Hepatocyte (in vitro differentiated cells): ENCODE data around the gene MYOD1. TPM values are rescaled to one million over a fixed set of nuclear protein-coding genes. Genes with fewer than 3 reads are reported as not detected.

Source experiments
- DNase-seq: peaks from one replicate; pipeline ENCODE4 v3.0.0-alpha.2; 2016; ENCODE audit warnings: low spot score
- H2AFZ ChIP-seq: fragments of 200-600 bp; sonication (generic); 2 replicates; pipeline ENCODE4 v1.6.0; 2016; ENCODE audit warnings: antibody characterized with exemption, mild to moderate bottlenecking
- H3K27ac ChIP-seq: fragments of 200-600 bp; sonication (generic); 2 replicates; pipeline ENCODE4 v1.5.1; 2016; ENCODE audit warnings: mild to moderate bottlenecking
- H3K27me3 ChIP-seq: fragments of 200-600 bp; sonication (generic); 2 replicates; pipeline ENCODE4 v1.6.1; 2016
- H3K36me3 ChIP-seq: fragments of 200-600 bp; sonication (generic); replicated peaks from 2 replicates; pipeline ENCODE4 v1.5.1; 2016; ENCODE audit warnings: low read depth; ENCODE audit not compliant: insufficient read depth
- H3K4me1 ChIP-seq: fragments of 200-600 bp; sonication (generic); 2 replicates; pipeline ENCODE4 v1.5.1; 2016; ENCODE audit warnings: mild to moderate bottlenecking, moderate library complexity; ENCODE audit not compliant: insufficient read depth
- H3K4me2 ChIP-seq: fragments of 200-600 bp; sonication (generic); 2 replicates; pipeline ENCODE4 v1.6.0; 2016
- H3K4me3 ChIP-seq: fragments of 200-600 bp; sonication (generic); 2 replicates; pipeline ENCODE4 v1.5.1; 2016; ENCODE audit warnings: mild to moderate bottlenecking
- H3K79me2 ChIP-seq: fragments of 200-600 bp; sonication (generic); 2 replicates; pipeline ENCODE4 v1.6.0; 2017; ENCODE audit warnings: mild to moderate bottlenecking
- H3K9me2 ChIP-seq: fragments of 200-600 bp; sonication (generic); replicated peaks from 2 replicates; pipeline ENCODE4 v1.6.0; 2017; ENCODE audit warnings: mild to moderate bottlenecking; ENCODE audit not compliant: insufficient read depth
- H3K9me3 ChIP-seq: fragments of 200-600 bp; sonication (generic); 2 replicates; pipeline ENCODE4 v1.5.1; 2016; ENCODE audit warnings: low read depth, mild to moderate bottlenecking
- H4K20me1 ChIP-seq: fragments of 200-600 bp; sonication (generic); 2 replicates; pipeline ENCODE4 v1.6.0; 2016; ENCODE audit warnings: mild to moderate bottlenecking; ENCODE audit not compliant: insufficient read depth, poor library complexity, severe bottlenecking
- EZH2 ChIP-seq: fragments of 200-600 bp; sonication (generic); IDR thresholded peaks from 2 replicates; pipeline ENCODE4 v1.6.1; 2016; ENCODE audit warnings: antibody characterized with exemption, mild to moderate bottlenecking, borderline replicate concordance
- EZH2phosphoT487 ChIP-seq: fragments of 200-600 bp; sonication (generic); IDR thresholded peaks from one replicate; pipeline ENCODE4 v1.6.1; 2018; ENCODE audit warnings: antibody characterized with exemption, mild to moderate bottlenecking, low read depth, moderate library complexity; ENCODE audit not compliant: unreplicated experiment, severe bottlenecking
- WGBS: methylation state at CpG from one replicate; pipeline ENCODE4 v1.1.6; 2016; ENCODE audit warnings: low lambda C conversion rate; ENCODE audit errors: missing lambda C conversion rate; 5-methylcytosine and 5-hydroxymethylcytosine counted together
- polyA plus RNA-seq: library from polyadenylated mRNA; unstranded; fragments of >200 nt; fragmentation: Nextera tagmentation; extraction: Ambion mirVana; gene quantifications from 2 replicates; pipeline ENCODE4 v1.2.1, GENCODE V29; 2016
- total RNA-seq: library from RNA; depleted of rRNA; stranded (reverse); fragments of >200 nt; gene quantifications from 2 replicates; pipeline ENCODE4 v1.2.3, GENCODE V29; 2014
- TF ChIP-seq, protein P1 (sequence below): fragments of 200-600 bp; sonication (generic); IDR thresholded peaks from 2 replicates; pipeline ENCODE4 v1.5.1; 2016; ENCODE audit warnings: antibody characterized with exemption, mild to moderate bottlenecking; ENCODE audit not compliant: poor library complexity

The MYOD1 gene
- total and polyA plus RNA-seq, 2 experiments from 2014 or later = not detected

DNA sequence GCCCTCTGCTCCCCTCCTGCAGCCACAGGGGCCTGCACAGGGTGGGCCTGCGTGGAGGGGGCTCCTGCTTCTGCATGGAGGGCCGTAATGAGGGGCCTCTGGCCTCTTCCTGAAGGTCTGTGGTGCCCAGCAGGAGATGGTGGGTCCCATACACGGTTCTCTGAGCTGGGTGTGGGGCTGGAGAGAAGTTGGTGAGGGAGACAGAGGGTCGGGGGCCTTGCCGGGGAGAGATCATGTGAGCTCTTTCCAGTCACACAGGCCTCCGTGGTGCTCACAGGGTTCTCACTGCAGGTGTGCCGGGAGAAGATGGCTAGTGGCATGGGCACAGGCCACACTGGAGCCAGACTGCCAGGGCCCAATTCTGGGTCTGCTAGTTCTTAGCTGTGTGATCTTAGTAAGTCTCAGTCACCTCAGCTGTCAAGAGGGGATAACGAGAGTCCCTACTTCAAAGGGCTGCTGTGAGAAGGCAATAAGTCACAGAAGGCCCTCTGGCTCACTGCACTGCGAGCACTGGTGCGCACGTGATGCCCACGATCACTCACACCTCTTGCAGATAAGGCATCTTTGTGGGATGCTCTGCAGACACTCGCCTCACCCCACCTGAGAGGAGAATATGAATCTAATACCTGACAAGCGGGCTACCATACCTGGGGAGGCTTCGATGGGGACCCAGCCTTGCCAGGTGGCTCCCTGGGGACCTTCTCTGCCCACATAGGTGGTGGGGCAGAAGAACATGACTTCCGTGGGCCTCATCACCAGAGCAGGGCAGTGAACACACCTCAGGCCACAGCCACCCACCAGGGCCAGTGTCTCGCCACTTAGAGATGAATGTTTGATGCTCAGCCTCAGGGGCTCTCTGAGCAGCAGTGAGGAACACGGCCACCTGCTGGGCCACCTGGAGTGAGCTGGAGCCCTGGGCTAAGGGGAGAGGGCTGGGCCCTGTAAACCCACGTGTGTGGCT is 29.7 kb downstream of the MYOD1 start:
- H3K4me2 ChIP-seq = no peak overlapping the region
- no peak for DNase-seq
- H3K27ac ChIP-seq = no peak overlapping the region
- no peaks in the 10 kb centered on the region for H4K20me1 ChIP-seq
- TF ChIP-seq EZH2 (no peak), EZH2phosphoT487 (no peak)
- TF ChIP-seq, protein P1, sequence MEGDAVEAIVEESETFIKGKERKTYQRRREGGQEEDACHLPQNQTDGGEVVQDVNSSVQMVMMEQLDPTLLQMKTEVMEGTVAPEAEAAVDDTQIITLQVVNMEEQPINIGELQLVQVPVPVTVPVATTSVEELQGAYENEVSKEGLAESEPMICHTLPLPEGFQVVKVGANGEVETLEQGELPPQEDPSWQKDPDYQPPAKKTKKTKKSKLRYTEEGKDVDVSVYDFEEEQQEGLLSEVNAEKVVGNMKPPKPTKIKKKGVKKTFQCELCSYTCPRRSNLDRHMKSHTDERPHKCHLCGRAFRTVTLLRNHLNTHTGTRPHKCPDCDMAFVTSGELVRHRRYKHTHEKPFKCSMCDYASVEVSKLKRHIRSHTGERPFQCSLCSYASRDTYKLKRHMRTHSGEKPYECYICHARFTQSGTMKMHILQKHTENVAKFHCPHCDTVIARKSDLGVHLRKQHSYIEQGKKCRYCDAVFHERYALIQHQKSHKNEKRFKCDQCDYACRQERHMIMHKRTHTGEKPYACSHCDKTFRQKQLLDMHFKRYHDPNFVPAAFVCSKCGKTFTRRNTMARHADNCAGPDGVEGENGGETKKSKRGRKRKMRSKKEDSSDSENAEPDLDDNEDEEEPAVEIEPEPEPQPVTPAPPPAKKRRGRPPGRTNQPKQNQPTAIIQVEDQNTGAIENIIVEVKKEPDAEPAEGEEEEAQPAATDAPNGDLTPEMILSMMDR = no peak
- no peaks in the 10 kb centered on the region for H3K27me3 ChIP-seq
- no peak overlapping the region for H2AFZ ChIP-seq
- no peaks in the 10 kb centered on the region for H3K79me2 ChIP-seq
- H3K36me3 ChIP-seq = no peaks in the 10 kb centered on the region
- no peaks in the 10 kb centered on the region for H3K4me1 ChIP-seq
- 84% methylated on average over 19 of the region's 19 CpGs for WGBS
- no peaks in the 10 kb centered on the region for H3K9me2 ChIP-seq
- H3K4me3 ChIP-seq = no peak overlapping the region
- H3K9me3 ChIP-seq = no peaks in the 10 kb centered on the region

DNA sequence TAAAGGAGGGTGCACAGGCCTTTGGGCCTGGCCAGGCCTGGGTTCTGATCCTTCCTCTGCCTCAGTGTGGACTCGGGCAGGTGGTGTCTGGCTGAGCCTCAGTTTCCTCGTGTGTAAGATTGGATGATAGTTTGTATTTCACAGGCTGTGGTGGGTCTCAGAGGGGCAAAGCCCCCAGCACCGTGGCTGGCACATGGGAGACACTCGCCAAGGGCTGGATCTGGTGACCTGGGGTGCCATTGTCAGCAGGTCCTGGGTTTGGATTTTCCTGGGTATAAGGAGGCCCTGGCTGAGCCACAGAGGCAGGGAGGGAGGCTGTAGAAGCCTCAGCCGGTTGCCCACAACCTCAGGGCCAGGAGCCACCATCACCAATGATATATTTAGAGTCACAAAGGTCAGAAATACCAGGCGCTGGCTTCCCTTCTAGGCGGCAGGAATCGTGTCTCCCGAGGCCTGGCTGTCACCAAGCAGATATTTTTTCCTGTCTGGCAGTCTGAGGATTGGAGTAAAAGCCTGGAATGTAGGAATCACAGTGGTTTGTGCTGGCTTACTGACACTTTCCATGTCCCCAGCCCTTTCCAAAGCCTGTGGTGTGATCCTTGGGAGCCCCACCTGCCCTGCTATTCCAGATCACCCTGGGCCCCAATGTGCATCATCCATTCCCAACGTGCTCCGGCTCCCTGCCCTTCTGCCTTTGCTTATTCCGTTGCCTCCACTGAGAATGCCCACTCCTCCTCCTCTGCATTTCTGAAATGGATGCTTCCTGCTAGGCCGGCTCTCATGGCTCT is 30.8 kb downstream of the MYOD1 start:
- Histone ChIP-seq H3K9me3 (no peaks in the 10 kb centered on the region), H3K27ac (no peak overlapping the region), H3K4me1 (no peaks in the 10 kb centered on the region), H3K4me2 (no peak overlapping the region), H3K4me3 (no peak overlapping the region), H2AFZ (no peak overlapping the region), H3K36me3 (no peaks in the 10 kb centered on the region), H3K79me2 (no peaks in the 10 kb centered on the region), H3K27me3 (no peaks in the 10 kb centered on the region), H3K9me2 (no peaks in the 10 kb centered on the region), H4K20me1 (no peaks in the 10 kb centered on the region)
- WGBS = 79% methylated on average over 13 of the region's 13 CpGs
- no peak for TF ChIP-seq EZH2phosphoT487
- TF ChIP-seq, protein P1 = no peak
- TF ChIP-seq EZH2 = no peak
- no peak for DNase-seq

DNA sequence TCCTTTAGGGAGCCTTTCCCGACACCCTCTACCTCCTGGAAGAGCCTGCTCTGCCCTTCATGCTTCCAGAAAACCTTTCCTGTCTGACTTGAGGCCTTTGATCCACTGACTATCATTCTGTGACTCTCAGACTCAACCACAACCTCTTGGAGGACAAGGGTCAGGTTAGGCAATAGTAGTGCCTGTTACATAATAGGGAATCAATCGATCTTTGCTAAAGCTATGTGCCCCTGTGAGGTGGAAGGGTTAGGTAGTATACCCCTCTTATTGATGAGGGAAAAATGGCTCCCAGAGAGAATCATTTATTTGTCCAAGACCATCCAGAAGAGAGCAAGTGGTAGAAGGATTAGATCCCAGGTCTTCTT is 31.4 kb downstream of the MYOD1 start:
- H3K79me2 ChIP-seq = no peaks in the 10 kb centered on the region
- 60% methylated on average over 2 of the region's 2 CpGs for WGBS
- no peak overlapping the region for H3K4me3 ChIP-seq
- H3K36me3 ChIP-seq = no peaks in the 10 kb centered on the region
- no peak for TF ChIP-seq EZH2
- TF ChIP-seq EZH2phosphoT487 = no peak
- TF ChIP-seq, protein P1 = no peak
- no peak overlapping the region for H2AFZ ChIP-seq
- no peaks in the 10 kb centered on the region for H3K9me3 ChIP-seq
- no peak for DNase-seq
- H3K27ac ChIP-seq = no peak overlapping the region
- no peaks in the 10 kb centered on the region for H3K27me3 ChIP-seq
- H4K20me1 ChIP-seq = no peaks in the 10 kb centered on the region
- no peaks in the 10 kb centered on the region for H3K9me2 ChIP-seq
- H3K4me2 ChIP-seq = no peak overlapping the region
- no peaks in the 10 kb centered on the region for H3K4me1 ChIP-seq
